Measurements from ENCODE around the gene SYNE4. TPM values are rescaled to one million over a fixed set of nuclear protein-coding genes. Genes with fewer than 3 reads are reported as not detected.
"Not testable (repeated sequence)": the region's sequence is repeated elsewhere in the genome, so short reads cannot be mapped to it uniquely, and the experiment has no call there.

SYNE4 gene
- total RNA-seq, 2 experiments from 2014 or later, result 2.0 to 2.9 TPM

DNA sequence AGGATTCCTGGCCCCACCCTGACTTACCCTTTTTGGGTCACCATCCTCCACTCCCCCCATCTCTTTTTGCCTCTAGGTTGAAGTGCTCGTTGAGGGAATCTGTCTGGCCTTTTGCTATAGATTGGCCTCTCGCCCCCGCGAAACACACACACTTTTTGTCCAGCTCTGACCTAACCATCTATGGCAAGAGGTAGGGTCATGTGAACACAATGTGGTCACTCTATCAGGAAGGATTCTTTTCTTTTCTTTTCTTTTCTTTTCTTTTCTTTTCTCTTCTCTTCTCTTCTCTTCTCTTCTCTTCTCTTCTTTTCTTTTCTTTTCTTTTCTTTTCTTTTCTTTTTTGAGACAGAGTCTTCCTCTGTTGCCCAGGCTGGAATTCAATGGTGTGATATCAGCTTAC lies 27.6 kb downstream of the SYNE4 start:
- H3K36me3 Mint-ChIP-seq; H3K27ac Mint-ChIP-seq; H3K9me3 Mint-ChIP-seq; CTCF ChIA-PET; H3K4me1 Mint-ChIP-seq (ENCODE audit: low read depth); DNase-seq; intact Hi-C loops (cut with micrococcal nuclease); H3K4me3 Mint-ChIP-seq; POLR2A ChIA-PET: not testable (repeated sequence)
- peaks cover 42% of the 10 kb centered on the region for H3K27me3 Mint-ChIP-seq

DNA sequence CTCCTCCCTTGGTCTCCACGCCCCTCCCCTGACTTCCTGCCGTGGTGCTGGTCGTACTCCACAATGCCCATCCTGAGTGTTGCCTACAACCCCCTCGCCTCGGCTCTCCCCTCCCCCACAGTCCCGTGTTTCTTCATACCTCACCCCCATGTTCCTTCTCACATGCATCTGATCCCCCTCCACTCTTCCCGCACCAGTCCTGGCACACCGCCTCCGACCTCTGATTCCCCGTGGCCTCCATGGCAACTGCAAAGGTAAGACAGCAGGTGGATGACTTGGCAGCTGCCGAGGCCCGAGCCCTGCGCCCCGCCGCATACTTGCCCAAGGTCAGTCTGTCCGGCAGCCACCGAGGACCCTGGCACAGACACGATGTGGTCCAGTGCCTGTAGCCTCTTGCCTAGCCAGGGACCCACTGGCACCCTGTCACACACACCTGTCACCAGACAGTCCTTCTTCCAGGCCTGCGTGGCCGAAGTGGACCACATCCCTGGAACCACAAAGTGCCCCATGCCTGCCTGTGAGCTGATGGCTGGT lies 29.7 kb downstream of the SYNE4 start:
- H3K27ac Mint-ChIP-seq, result no peak overlapping the region
- POLR2A ChIA-PET, result no interaction called here
- CTCF ChIA-PET, result no interaction called here
- intact Hi-C loops (cut with micrococcal nuclease), result no loop called here
- no peak for DNase-seq
- H3K27me3 Mint-ChIP-seq, result peaks cover 28% of the 10 kb centered on the region
- no peaks in the 10 kb centered on the region for H3K4me1 Mint-ChIP-seq (ENCODE audit: low read depth)
- H3K4me3 Mint-ChIP-seq, result no peak overlapping the region
- no peaks in the 10 kb centered on the region for H3K36me3 Mint-ChIP-seq
- H3K9me3 Mint-ChIP-seq, result no peaks in the 10 kb centered on the region

DNA sequence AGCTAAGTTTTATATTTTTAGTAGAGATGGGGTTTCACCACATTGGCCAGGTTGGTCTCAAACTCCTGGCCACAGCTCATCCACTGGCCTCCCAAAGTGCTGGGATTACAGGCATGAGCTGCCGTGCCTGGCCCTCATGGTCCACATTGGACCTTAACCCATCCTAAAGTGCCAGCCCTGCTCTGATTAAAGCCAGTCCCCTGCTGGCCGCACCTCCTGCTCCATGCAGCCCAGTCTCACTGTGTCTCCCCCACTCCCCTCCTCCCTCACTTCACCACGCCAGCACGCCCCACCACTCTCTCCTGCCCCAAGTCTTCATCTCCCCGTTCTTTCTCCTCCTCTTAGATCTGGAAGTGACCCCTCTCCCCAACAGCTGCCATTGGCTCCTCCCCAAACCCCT lies 30.3 kb downstream of the SYNE4 start:
- Mint-ChIP-seq H3K4me3 (no peak overlapping the region), H3K4me1 (ENCODE audit: low read depth) (no peaks in the 10 kb centered on the region), H3K9me3 (no peaks in the 10 kb centered on the region), H3K36me3 (no peaks in the 10 kb centered on the region), H3K27me3 (peaks cover 25% of the 10 kb centered on the region), H3K27ac (no peak overlapping the region)
- ChIA-PET CTCF (no interaction called here), POLR2A (no interaction called here)
- intact Hi-C loops (cut with micrococcal nuclease), result no loop called here
- no peak for DNase-seq

DNA sequence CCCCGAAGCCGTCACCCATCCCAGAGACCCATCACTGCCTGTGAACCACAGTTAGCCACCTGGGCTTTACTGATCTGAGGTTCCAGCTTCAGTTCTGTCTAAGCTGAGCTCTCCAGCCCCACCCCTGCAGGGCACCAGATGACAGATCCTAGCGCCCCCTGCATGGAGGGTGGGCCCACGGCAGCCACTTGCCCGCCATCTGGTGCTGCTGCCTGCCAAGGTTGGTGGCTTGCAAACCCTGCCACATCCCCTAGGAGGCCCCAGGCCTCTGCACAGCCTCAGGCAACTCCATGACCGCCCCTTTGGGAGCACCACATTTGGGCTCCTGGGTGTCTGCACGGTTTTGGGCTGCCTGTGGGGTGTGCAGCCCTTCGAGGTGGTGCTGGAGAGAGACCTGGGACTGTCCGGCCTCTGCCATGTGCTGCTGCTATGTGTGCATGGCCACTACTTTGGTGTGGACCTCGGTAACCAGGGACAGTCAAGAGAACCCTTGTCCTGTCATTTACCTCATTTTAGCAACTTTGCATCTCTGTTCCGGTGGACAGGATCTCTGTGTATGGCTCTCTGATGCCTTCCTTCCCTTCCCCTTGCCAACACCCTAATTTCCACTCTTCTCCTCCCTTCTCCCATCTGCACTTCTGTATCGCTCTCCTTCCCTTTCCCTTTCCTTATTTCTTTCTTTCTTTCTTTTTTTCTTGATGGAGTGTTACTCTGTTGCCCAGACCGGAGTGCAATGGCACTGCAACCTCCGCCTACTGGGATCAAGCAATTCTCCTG lies 31.0 kb downstream of the SYNE4 start:
- DNase-seq, result peak; percentile 49
- ChIA-PET POLR2A (no interaction called here), CTCF (no interaction called here)
- intact Hi-C loops (cut with micrococcal nuclease), result no loop called here
- no peak overlapping the region for H3K27ac Mint-ChIP-seq
- peaks cover 20% of the 10 kb centered on the region for H3K27me3 Mint-ChIP-seq
- H3K4me3 Mint-ChIP-seq, result no peak overlapping the region
- H3K9me3 Mint-ChIP-seq, result no peaks in the 10 kb centered on the region
- H3K36me3 Mint-ChIP-seq, result no peaks in the 10 kb centered on the region
- H3K4me1 Mint-ChIP-seq (ENCODE audit: low read depth), result no peaks in the 10 kb centered on the region

DNA sequence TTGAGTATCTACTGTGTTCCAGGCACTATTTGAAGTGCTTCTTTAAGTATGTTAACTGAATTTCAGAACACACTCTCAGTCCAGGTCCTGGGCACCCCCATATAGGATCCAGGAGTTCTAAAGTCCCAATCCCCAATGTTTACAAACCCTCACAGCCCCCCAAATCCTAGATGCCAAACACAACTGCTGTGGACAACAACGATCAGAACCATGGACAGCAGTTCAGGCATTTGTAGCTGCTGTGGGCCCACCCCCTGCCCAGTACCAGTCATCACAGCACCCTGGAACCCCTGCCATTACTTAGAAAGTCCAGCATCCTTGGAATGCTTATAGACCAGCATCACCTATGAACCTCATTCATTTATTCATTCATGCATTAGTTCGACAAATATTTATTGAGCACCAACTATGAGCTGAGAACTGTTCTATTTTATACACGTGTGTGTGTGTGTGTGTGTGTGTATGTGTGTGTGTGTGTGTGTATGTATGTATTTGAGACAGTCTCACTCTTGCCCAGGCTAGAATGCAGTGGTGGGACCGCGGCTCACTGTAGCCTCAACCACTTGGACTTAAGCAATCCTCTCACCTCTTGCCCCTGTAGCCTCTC lies 32.9 kb downstream of the SYNE4 start:
- no peaks in the 10 kb centered on the region for H3K4me1 Mint-ChIP-seq (ENCODE audit: low read depth)
- H3K27me3 Mint-ChIP-seq, result peaks cover 15% of the 10 kb centered on the region
- H3K9me3 Mint-ChIP-seq, result no peaks in the 10 kb centered on the region
- DNase-seq, result no peak
- no peak overlapping the region for H3K27ac Mint-ChIP-seq
- CTCF ChIA-PET, result no interaction called here
- POLR2A ChIA-PET, result no interaction called here
- intact Hi-C loops (cut with micrococcal nuclease), result no loop called here
- H3K4me3 Mint-ChIP-seq, result no peak overlapping the region
- no peaks in the 10 kb centered on the region for H3K36me3 Mint-ChIP-seq

DNA sequence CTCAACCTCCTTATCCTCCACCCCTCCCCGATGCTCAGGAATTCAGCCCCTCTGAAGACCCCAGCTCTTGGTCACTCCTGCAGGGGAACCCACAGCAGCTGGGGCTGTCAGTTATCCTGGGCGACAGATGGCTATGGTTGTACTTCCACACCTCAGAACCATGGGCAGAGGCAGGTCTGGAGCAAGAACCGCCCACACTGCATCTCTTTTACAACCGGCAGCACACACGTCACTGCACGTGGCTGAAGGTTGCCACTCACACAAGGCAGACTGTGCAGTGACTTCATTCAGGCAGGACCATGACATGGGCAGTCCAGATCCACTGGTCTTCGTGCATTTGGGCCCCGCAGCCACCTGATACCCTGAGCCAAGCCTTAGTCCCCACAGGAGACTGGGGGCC lies 35.1 kb downstream of the SYNE4 start:
- DNase-seq, result no peak
- no peak overlapping the region for H3K27ac Mint-ChIP-seq
- no peaks in the 10 kb centered on the region for H3K9me3 Mint-ChIP-seq
- peaks cover 6% of the 10 kb centered on the region for H3K27me3 Mint-ChIP-seq
- ChIA-PET CTCF (no interaction called here), POLR2A (no interaction called here)
- peaks cover 5% of the 10 kb centered on the region for H3K4me1 Mint-ChIP-seq (ENCODE audit: low read depth)
- H3K4me3 Mint-ChIP-seq, result no peak overlapping the region
- intact Hi-C loops (cut with micrococcal nuclease), result no loop called here
- no peaks in the 10 kb centered on the region for H3K36me3 Mint-ChIP-seq

DNA sequence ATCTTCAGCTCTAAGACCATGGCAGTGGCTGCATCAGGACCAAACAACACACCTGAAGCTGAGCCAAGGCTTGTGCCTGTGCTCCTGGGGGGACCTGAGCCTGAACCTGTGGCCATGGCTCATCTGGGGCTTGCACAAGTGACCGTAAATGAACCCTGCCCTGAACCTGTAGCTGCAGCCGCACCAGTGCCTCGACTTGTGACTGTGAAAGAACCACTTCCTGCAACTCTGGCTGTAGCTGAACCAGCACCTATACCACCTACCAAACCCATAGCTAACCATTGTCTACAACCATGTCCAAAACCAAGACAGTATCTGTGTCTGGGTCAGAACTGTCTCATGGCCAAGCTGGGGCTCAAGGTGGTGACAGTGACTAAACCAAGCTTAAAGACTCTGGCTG lies 41.8 kb downstream of the SYNE4 start:
- peaks cover 5% of the 10 kb centered on the region for H3K4me1 Mint-ChIP-seq (ENCODE audit: low read depth)
- H3K27me3 Mint-ChIP-seq, result peaks cover 3% of the 10 kb centered on the region
- no peak for DNase-seq
- no peak overlapping the region for H3K4me3 Mint-ChIP-seq
- ChIA-PET POLR2A (no interaction called here), CTCF (no interaction called here)
- intact Hi-C loops (cut with micrococcal nuclease), result no loop called here
- H3K9me3 Mint-ChIP-seq, result no peaks in the 10 kb centered on the region
- H3K27ac Mint-ChIP-seq, result no peak overlapping the region
- no peaks in the 10 kb centered on the region for H3K36me3 Mint-ChIP-seq

DNA sequence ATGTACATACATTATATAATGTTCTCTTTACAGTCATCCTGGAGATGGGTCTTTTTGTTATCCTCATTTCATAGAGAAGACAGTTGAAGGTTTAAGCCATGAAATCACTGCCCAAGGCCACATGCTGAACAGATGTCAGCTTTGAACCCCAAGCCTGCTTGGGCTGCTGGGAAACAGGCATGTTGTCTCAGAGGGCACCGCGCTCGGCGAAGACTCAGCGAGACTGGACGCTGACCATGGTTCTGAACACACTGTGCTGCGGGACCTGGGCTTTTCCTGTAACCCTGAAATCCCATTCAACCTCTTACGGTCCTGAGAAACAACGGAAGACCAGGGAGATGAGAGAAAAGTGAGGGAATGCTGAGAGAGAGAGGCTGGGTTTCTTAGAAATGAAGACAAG lies 45.1 kb downstream of the SYNE4 start:
- DNase-seq, result peak; percentile 63
- intact Hi-C loops (cut with micrococcal nuclease), result no loop called here
- Mint-ChIP-seq H3K36me3 (no peaks in the 10 kb centered on the region), H3K9me3 (no peaks in the 10 kb centered on the region), H3K27ac (no peak overlapping the region), H3K27me3 (peaks cover 3% of the 10 kb centered on the region), H3K4me1 (ENCODE audit: low read depth) (peaks cover 12% of the 10 kb centered on the region), H3K4me3 (no peak overlapping the region)
- POLR2A ChIA-PET, result no interaction called here
- CTCF ChIA-PET, result interaction anchor here (1.3 kb wide), 1 partner anchor 14 kb away, joined by 3 read pairs; no protein-coding TSS in a partner anchor

DNA sequence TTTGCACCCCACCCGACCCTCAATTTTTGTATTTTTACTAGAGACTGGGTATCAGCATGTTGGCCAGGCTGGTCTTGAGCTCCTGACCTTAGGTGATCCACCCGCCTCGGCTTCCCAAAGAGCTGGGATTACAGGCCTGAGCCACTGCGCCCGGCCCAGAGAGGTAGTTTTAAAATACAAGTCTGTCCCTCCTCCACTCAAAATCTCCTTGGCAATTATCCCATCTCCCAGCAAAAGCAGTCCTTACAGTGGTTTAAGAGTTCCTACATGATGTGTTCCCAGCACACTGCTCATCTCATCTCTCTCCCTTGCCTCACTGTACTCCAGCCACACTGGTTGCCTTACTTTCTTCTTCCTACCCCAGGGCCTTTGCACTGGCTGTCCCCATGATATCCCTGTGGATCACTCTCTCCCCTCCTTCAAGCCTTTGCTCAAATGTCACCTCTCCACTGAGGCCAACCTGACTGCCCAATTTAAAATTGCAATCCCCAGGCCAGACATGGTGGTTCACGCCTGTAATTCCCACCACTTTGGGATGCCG lies 48.1 kb downstream of the SYNE4 start:
- Mint-ChIP-seq H3K27me3 (peaks cover 3% of the 10 kb centered on the region), H3K27ac (no peak overlapping the region), H3K4me1 (ENCODE audit: low read depth) (peaks cover 23% of the 10 kb centered on the region), H3K4me3 (no peak overlapping the region), H3K36me3 (no peaks in the 10 kb centered on the region), H3K9me3 (peaks cover 5% of the 10 kb centered on the region)
- DNase-seq, result no peak
- POLR2A ChIA-PET, result no interaction called here
- intact Hi-C loops (cut with micrococcal nuclease), result no loop called here
- CTCF ChIA-PET, result no interaction called here

DNA sequence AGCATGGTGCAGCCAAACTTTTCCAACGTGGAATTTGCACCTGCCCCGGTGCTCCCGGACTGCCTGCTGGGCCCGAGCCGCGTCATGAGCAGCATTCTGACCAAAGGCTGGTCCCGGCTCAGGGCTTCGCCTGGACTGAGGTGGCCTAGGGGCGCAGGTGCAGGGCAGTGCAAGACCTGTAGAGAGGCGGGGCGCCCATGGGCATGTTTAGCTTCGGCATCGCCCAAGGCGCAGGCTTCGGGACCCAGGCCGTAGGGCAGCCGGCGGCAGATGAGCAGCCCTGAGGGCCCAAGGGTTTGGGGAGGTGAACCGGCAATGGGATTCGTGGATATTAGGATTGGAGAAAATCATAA lies 48.7 kb downstream of the SYNE4 start:
- CTCF ChIA-PET, result no interaction called here
- intact Hi-C loops (cut with micrococcal nuclease), result loop anchor here (5.0 to 10.0 kb wide), 2 partner anchors 37 to 175 kb away; partner anchors contain the start of gene SDHAF1

DNA sequence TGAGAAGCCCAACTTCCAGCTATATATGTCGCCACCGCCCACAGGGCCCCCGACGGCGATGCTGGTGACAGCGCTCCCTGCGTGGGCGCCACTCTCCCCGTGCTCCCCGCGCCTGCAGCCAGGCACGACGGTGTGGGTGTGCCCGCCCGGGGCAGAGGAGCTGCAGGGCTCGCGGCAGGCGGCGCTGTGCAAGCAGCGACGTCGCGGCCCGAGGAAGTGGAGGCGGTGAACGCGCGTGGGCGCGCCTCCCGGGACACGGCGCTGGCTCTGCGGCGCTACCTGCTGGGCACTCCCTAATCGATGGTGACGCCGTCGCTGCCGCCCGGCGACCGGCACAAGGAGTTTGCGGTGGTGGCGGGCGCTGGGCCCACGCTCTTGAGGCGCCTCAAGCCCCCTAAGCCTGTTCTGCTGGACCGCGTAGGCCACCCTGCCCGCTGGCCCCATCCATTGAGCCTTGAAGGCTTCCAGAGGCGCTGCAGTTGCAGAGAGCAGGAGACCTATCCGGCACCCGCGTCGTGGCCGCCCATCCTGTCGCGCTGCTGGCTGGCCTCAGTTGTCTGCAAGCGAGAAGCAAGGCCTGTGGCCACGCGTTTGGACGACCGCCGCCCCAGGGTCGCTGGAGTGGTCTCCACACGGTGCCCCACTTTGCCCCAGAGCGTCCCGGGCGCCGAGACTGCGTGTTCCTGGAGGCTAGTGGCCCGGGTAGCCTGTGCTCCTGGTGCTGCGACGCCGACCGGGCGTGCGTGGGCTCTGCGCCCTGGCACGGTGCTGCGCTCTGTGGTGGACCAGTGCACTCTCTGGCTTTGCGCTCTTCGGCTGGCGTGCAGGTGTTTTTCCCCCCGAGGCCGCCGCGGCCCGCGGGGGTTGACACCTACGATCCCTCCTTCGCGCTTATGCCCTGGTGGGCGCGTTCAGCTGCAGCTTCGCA lies 49.3 kb downstream of the SYNE4 start:
- POLR2A ChIA-PET, result interaction anchor here (1.7 kb wide), 2 partner anchors 10 to 55 kb away, joined by 4 to 7 read pairs; partner anchors contain the start of gene ALKBH6
- DNase-seq, result peak; percentile 85
- CTCF ChIA-PET, result interaction anchor here (0.6 to 1.4 kb wide), 11 partner anchors 10 to 95 kb away, joined by 3 to 5 read pairs (median 3); partner anchors contain the start of genes SDHAF1, THAP8 and TYROBP
- Mint-ChIP-seq H3K9me3 (peaks cover 5% of the 10 kb centered on the region), H3K27me3 (peaks cover 3% of the 10 kb centered on the region), H3K27ac (no peak overlapping the region), H3K4me3 (peak overlapping the region; percentile 49), H3K4me1 (ENCODE audit: low read depth) (peaks cover 29% of the 10 kb centered on the region), H3K36me3 (no peaks in the 10 kb centered on the region)
- intact Hi-C loops (cut with micrococcal nuclease), result loop anchor here (5.0 to 10.0 kb wide), 2 partner anchors 38 to 175 kb away; partner anchors contain the start of gene SDHAF1

More for the DNA sequence above, 48.7 kb downstream of the SYNE4 start:
- DNase-seq, result no peak
- Mint-ChIP-seq H3K36me3 (no peaks in the 10 kb centered on the region), H3K4me1 (ENCODE audit: low read depth) (peaks cover 27% of the 10 kb centered on the region), H3K27me3 (peaks cover 3% of the 10 kb centered on the region), H3K9me3 (peaks cover 5% of the 10 kb centered on the region), H3K4me3 (peak overlapping the region; percentile 26), H3K27ac (no peak overlapping the region)
- POLR2A ChIA-PET, result interaction anchor here (1.7 kb wide), 1 partner anchor 54 kb away, joined by 4 read pairs; the partner anchor contains the start of gene ALKBH6
